NCI-H1105 treated with DMSO at 0.1 percent for 48 hours (cell line): ENCODE results near the gene LONP2.
"Not testable (repeated sequence)": the region's sequence is repeated elsewhere in the genome, so short reads cannot be mapped to it uniquely, and the experiment has no call there.

Source experiments
- DNase-seq: peaks from one replicate; lab custom pipeline; 2025; lab: John Stamatoyannopoulos, UW

LONP2 gene

DNA sequence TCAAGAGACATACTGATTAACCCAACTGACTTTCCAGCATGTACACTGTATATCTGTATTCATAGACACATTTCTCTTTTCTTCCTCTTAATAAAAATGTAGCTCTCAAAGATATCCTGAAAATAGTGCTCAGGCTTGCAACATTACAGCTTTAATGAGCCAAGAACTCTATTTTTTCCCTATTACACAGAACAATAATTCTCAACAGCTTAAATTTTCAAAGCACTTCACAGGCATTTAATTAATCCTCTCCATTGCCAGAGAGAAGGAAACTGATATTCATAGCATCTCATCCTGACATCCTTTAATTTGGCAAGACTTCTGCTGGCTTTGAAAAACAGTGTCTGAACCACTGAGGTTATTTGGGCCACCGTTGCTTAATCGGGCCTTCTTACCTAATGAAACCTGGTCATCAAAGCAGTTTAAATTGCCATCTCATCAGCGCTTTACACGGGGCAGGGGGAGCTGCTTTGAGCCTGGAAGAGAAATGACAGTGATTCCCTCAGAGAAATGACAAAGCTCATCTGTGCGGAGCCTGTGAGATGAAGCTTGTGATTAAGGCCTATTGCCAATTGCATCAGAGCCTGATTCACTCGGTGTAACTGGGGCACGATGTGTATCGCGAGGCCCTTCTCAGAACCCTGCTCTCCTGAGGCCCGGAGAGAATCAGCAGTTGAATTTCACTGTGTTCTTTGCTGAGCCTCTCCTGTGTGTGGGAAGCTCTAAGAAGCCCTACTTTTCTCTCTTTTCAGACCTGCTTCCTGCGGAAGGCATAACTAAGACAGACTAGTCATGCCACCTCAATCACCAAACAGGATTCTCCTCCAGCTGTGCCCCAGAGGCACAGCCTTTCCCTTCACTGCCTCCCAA is 149.6 kb downstream of the LONP2 start:
- DNase-seq, result no peak

DNA sequence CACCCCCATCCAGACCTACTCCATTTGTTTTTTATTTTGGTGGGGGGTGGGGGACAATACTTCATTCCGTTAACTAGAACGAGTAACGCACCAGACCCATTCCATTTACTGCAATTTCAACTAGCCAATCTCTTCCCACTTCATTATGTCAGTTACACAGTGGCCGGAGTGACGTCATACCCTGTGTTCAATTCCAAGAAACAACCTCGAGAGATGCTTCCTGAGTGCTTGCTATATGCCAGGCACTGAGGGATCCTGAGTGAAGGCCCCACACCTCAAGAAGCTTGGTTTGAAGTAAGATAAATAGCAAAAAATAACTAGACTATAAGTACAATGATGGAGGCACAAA is 150.2 kb downstream of the LONP2 start:
- DNase-seq, result no peak

DNA sequence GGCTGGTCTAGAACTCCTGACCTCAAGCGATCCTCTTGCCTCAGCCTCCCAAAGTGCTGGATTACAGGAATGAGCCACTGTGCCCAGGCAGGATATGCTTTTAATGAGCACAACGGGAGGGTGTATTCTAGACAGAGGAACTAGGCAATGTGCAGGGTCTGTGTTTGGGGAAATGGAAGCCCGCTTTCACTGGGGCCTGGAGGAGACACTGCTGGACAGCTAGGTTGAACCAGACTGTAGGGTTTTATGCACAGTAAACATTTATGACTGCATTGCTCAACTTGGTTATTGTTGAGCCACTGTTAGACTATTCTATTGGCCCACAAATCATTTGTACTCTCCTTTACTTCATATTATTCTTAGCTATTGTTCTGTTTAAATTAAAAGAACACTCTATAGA is 151.3 kb downstream of the LONP2 start:
- no peak for DNase-seq

DNA sequence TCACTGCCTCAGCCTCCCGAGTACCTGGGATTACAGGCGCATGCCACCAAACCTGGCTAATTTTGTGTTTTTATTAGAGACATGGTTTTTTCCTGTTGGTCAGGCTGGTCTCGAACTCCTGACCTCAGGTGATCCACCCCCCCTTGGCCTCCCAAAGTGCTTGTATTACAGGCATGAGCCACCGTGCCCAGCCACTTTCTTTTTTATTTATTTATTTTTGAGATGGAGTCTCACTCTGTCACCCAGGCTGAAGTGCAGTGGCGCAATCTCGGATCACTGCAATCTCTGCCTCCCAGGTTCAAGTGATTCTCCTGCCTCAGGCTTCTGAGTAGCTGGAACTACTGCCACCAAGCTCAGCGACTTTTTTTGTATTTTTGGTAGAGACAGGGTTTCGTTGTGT is 158.4 kb downstream of the LONP2 start:
- DNase-seq, result not testable (repeated sequence)

DNA sequence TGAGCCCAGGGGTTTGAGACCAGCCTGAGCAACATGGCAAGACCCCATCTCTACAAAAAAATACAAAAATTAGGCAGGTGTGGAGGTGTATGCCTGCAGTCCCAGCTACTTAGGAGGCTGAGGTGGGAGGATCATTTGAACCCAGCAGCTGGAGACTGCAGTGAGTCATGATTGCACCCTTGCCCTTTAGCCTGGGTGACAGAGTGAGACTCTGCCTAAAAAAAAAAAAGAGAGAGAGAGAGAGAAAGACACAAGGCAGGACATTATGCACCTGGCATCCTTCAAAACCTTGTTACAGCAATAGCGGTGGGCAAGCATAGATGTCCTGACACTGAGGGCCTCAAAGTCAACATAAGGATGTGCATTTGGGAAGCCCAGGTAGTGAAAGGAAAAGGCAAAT is 161.1 kb downstream of the LONP2 start:
- DNase-seq, result no peak

DNA sequence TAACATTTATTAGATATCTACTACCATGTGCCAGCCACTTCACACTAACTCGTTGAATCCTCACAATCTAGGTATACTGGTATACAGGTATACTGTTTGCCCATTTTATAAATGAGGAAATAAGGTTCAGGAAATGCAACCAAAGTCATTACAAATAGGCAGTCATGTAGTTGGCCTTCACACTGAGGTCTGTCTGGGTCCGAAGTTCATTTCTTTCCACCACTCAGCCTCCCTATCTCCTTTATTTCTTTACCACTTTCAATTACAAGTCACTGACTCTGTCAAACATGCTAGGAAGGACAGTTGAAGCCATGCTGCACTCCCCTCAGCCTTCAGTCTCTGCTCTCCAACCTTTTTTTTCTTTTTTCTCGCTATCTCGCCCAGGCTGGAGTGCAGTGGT is 161.8 kb downstream of the LONP2 start:
- no peak for DNase-seq
